8988T (cell line): ENCODE measurements around the gene DCAF15.

ENCODE experiments used
- DNase-seq: peaks from one replicate; pipeline ENCODE4 v3.0.0; 2011

The DCAF15 gene

DNA sequence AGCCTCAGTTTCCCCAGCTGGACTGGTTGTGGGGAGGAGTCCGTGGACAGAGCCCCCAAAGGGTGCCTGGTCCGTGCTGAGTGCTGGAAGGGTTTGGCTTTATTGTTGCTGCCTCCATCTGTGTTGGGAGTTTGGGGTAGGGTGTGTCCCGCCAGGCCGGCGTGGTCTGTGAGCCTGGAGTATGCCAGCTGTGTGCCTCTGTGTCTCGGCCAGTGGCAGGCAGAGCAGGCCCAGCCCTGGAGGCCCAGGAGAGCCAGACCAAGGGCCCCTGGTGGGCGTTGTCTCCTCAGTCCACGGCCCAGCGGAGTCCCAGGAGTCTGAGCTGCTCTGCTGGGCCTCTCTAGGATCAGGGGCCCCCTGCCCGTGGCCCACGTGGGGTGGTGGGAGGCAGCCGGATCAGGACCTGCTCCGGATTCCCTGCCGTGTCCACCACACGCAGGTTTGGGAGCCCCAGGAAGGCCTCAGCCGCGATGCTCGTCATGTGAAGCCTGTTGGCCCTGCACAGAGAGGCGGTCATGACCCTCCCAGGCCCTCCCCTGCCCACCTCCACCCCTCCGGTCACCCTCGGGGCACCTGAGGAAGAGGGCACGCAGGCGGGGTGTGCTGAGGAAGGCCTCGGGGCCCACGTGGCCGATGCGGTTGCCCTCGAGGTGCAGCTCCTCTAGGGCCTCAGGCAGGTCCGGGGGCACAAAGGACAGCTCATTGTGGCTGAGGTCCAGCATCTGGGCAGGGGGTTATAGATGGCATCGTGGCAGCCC is 20.7 kb upstream of the DCAF15 start:
- no peak for DNase-seq

DNA sequence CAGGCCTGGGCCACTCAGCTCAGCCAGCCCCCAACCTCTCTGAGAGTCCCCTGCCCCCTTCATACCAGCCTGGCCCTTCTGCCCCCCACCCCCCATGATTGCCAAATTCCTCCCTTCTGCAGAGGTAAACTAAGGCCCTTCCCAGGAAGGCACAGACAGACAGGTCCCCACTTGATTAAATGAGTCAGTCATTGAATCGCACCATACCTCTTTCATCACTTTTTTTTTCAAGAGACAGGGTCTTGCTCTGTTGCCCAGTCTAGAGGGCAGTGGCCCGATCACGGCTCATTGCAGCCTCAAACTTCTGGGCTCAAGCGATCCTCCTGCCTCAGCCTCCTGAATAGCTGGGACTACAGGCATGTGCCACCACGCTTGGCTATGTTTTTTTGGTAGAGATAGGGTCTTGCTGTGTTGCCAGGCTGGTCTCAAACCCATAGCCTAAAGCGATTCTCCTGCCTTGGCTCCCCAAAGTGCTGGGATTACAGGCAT is 20.1 kb upstream of the DCAF15 start:
- no peak for DNase-seq

DNA sequence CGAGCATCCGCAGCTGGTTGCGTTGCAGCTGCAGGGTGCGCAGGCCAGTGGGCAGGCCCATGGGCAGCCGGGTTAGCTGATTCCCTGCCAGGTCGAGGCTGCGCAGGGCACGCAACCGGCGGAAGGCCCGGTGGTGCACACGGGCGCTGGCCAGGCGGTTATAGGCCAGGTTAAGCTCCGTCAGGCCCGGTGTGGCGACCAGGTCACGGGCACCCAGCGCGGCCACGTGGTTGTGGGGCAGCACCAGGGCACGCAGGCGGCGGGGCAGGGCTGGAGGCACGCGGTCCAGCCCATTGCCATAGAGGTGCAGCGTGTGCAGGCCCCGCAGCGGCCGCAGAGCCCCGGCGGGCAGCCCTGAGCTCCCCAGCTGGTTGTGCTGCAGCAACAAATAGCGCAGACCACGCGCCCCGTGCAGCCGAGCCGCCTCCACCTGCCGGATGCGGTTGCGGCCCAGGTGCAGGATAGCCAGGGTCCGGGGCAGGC is 19.4 kb upstream of the DCAF15 start:
- no peak for DNase-seq

DNA sequence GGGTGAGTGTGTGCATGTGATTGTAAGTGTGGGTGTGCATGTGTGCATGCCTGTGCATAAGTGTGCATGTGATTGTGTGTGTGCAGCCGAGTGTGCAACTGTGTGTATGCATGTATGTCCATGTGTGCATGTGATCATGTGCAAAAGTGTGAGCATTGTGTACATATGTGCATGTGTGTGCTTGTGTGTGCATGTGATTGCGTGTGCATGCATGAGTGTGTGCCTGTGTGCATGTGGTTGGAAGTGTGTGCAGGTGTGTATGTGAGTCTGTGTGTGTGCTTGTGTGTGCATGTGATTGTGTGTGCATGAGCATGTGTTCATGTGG is 17.6 kb upstream of the DCAF15 start:
- DNase-seq: no peak

DNA sequence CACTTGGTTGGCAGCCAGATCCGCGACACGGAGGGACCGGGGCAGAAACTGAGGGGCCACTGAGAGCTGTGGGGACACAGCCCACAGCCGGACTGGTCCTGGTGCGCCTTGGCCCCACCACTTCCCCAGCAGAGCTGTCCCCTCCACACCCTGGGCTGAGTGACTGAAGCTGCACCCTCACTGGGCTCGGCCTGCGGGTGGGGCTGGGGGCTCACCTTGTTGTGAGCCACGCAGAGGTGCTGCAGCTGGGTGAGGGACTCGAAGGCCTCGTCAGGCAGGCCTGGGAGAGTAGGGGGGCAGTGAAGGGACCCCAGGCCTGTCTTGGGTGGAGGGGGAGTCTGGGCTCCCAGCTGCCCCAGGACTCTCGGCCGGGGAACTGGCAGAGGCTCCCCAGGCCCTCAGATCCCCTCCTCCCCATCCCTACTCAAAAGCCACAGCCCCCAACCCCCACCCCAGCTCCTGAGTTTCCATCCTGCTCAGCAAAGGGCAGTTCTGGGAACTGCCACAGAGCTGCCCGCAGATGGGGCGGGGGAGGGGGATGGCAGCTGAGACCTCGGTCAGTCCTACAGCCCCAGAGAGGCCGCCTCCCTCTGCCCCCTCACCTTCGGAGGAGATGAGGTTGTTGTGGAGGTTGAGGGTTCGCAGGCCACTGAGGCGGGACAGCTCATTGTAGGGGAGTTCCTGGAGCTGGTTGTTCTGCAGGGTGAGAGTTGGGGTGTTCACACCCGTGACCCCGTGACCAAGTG is 16.4 kb upstream of the DCAF15 start:
- DNase-seq: no peak

GRCh38 chr19:13937479-13938300 is 14.6 kb upstream of the DCAF15 start:
- no peak for DNase-seq

GRCh38 chr19:13938301-13939064 is 13.8 kb upstream of the DCAF15 start, which contains the start of gene PODNL1:
Gene PODNL1 (minus strand): TSS chr19:13938417. CDS start chr19:13938181, 236 bp downstream.
- no peak for DNase-seq

- no peak for DNase-seq
These were observed 10.2 kb upstream of the DCAF15 start for GRCh38 chr19:13942023-13942684.

- DNase-seq: no peak
These were observed 5.9 kb upstream of the DCAF15 start for GRCh38 chr19:13946414-13946813.

DNA sequence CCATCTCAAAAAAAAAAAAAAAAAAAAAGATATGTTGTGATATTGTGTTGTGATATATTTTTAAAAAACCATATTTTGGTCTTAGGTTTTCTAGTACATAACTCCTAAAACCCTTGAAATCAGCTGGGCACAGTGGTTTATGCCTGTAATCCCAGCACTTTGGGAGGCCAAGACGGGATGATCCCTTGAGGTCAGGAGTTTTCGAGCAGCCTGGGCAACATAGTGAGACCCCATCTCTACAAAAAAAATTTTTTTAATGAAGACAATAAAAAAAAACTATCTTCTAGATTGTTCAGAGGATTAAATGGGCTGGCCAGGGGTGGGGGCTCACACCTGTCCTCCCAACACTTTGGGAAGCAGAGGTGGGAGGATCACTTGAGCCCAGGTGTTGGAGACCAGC is 1.3 kb upstream of the DCAF15 start:
- no peak for DNase-seq

DNA sequence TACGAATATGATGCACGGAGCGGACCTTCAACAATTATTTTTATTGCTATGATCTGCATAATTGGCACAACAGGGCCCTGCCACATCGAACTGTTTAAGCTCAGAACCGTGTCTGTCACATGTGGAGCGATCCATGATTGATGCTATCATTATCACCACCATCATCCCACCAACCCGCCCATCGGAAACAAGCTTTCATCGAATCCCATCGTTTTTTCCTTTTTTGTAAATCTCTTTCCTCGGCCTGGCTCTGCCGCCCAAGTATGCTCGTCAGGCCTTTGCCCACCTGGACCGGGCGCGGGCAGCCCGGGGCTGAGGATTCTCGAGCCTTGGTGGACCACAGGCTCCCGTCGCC is 533 bp upstream of the DCAF15 start:
- DNase-seq: no peak

DNA sequence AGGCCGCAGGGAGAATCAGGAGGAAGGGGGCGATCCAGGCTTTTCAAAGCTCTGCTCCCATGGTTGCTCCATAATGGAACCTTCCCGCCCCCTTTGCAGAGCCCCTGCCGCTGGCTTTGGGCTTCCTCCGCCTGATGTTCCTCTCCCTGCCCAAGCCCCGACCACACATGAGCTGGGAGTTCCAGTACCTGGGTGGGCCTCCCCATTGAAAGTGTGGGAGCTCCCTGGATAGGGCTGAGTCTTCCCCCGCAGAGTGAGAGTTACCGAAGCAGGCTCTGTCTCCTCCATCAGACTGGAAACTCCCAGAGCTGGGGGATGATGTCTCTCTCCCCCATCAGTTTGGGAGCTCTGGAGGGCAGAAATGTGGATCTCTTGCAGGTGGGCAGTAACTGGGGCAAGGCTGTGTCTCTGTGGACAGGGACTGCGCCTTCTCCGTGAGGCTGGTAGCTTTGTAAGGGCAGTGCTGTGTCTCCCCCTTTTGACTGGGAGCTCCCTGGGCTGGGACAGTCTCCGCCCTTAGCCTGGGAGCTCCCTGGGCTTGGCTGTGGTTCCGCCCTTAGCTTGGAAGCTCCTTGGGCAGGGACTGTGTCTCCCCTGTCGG is 722 bp downstream of the DCAF15 start:
- DNase-seq: no peak

DNA sequence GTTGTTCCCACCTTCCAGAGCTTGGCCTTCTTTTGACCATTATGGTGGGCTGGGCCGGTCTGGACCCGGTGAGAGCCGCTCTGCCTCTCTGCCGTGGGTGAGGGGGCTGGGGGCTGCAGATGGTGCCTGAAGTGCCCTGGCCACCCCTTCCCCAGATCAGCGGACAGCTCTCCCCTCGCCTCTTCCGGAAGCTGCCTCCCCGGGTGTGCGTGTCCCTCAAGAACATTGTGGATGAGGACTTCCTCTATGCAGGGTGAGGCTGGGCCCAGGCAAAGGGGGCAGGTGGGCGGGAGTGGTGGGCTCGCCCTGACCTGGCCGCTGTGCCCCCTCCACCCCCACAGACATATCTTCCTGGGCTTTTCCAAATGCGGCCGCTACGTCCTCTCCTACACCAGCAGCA is 1.9 kb downstream of the DCAF15 start:
- DNase-seq: no peak

- no peak for DNase-seq
These were observed 3.5 kb downstream of the DCAF15 start for GRCh38 chr19:13955662-13956364.

DNA sequence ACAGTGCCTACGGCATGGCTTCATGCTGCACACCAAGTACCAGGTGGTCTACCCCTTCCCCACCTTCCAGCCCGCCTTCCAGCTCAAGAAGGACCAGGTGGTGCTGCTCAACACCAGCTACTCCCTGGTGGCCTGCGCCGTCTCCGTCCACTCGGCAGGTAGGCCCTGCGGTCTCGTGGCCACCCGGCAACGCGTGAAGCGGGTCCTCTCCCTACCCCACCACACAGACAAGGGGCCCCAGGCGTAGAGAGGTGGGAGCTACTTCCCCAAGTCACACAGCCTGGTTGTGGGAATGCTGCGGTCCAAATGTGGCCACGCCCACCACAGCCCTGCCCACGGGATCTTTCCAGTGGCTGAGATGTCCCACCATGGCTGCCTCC is 4.0 kb downstream of the DCAF15 start:
- no peak for DNase-seq

DNA sequence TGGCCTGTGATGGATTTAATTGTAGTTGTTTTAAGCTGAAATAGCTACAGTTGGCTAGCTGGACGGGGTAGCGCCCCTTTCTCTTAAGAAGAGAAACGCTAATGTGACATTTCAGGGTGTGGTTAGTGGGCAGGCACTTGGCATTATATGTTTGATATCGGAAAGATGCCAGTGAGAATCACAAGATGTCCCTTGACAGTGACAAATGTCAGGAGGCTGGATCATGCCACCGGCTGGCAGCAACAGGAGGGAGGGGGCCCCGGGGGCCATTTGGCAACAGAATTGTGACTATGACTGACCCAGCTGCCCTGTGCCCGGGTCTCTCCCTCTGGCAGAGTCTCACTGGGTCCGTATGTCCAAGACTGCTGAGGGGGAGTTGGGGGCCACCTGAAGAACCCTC is 4.7 kb downstream of the DCAF15 start:
- no peak for DNase-seq

- peak; percentile 7 for DNase-seq
These were observed 5.7 kb downstream of the DCAF15 start for GRCh38 chr19:13958043-13958442.

GRCh38 chr19:13959141-13959961 is 7.0 kb downstream of the DCAF15 start:
- peak; percentile 8 for DNase-seq

DNA sequence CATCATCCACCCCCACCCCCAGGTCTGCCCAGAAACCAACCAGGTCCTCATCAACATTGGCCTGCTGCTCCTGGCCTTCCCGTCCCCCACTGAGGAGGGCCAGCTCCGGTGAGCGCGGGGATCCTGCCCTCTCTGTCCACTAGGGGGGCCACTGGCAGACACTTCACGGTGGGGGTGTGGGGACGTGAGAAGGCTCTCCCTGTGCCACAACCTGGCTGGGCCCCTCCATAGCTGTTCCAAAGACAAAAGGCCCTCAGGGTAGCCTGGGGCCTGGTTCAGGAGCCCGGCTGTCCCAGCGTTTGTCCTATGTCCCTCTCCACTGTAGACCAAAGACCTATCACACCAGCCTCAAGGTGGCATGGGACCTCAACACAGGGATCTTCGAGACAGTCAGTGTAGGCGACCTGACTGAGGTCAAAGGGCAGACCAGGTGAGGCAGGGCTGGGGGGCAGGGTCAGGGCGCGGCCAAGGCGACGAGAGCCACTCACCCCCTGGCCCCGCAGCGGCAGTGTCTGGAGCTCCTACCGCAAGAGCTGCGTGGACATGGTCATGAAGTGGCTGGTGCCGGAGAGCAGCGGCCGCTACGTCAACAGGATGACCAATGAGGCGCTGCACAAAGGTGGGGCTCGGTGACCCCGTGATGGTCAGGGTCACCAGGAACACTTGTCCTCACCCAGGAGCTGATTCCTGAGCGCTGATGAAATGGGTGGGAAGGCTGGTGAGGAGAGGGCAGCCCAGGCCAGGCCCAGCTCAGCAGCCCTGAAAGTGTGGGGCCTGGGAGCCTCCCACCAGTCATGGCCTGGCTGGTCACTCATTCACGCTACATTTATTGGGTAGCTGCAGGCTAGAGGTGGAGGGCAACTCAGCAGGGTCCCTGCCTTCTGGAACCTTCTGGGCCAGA is 7.9 kb downstream of the DCAF15 start:
- peak; percentile 91 for DNase-seq
